Gastroesophageal sphincter (tissue), 4 donors: ENCODE measurements around the gene CD1C. TPM values are rescaled to one million over a fixed set of nuclear protein-coding genes. Genes with fewer than 3 reads are reported as not detected.

Experiments
- ATAC-seq: fragments of 150-250 bp; one replicate; pipeline ENCODE4 v1.9.1; 2016; ENCODE audit warnings: mild to moderate bottlenecking, moderate library complexity
- H3K27ac ChIP-seq, 4 donors: fragments of 200-600 bp; sonication (generic) in 3 of 4; 1 replicate in 3 of 4; 2 replicates in 1 of 4; pipeline ENCODE4 v1.5.1; 2016 to 2019
- H3K27me3 ChIP-seq: fragments of 200-600 bp; sonication (generic); one replicate; pipeline ENCODE4 v1.5.1; 2019
- H3K36me3 ChIP-seq, 2 donors: fragments of 200-600 bp; sonication (generic); one replicate each; pipeline ENCODE4 v1.5.1; 2019; ENCODE audit warnings: control low read depth in 1 of 2
- H3K4me1 ChIP-seq, 3 donors: fragments of 200-600 bp; sonication (generic); 1 replicate in 2 of 3; 2 replicates in 1 of 3; pipeline ENCODE4 v1.5.1; 2016 to 2019; ENCODE audit warnings: control low read depth in 2 of 3
- H3K4me3 ChIP-seq, 2 donors: fragments of 200-600 bp; sonication (generic); one replicate each; pipeline ENCODE4 v1.5.1; 2019; ENCODE audit warnings: mild to moderate bottlenecking in 1 of 2, moderate library complexity in 1 of 2
- H3K9me3 ChIP-seq, 3 donors: fragments of 200-600 bp; sonication (generic); one replicate each; pipeline ENCODE4 v1.5.1; 2017 to 2019; ENCODE audit warnings: control low read depth in 2 of 3
- CTCF ChIP-seq, 4 experiments: fragments of 200-600 bp in 2 of 4; fragments of 450-650 bp in 2 of 4; sonication (generic) in 1 of 4; IDR thresholded peaks; one replicate each; pipeline ENCODE4 v1.5.1; 2017 to 2019; ENCODE audit warnings: antibody characterized with exemption in 4 of 4, mild to moderate bottlenecking in 2 of 4, moderate library complexity in 2 of 4
- EP300 ChIP-seq: sonication (generic); formaldehyde crosslinking; IDR thresholded peaks from one replicate; pipeline ENCODE4 v1.6.1; 2017; ENCODE audit warnings: antibody characterized with exemption, mild to moderate bottlenecking
- POLR2A ChIP-seq, 2 donors: fragments of 450-650 bp; IDR thresholded peaks; one replicate each; pipeline ENCODE4 v1.6.1; 2017; ENCODE audit warnings: antibody characterized with exemption in 2 of 2, mild to moderate bottlenecking in 2 of 2, moderate library complexity in 1 of 2
- POLR2AphosphoS5 ChIP-seq: sonication (generic); formaldehyde crosslinking; IDR thresholded peaks from one replicate; pipeline ENCODE4 v1.6.1; 2017; ENCODE audit warnings: antibody characterized with exemption
- WGBS, 2 donors: methylation state at CpG; one replicate each; pipeline ENCODE4 v1.1.5; 2018; ENCODE audit warnings: low coverage in 1 of 2; 5-methylcytosine and 5-hydroxymethylcytosine counted together
- total RNA-seq, 4 donors: library from RNA; depleted of rRNA; stranded (reverse); fragments of >200 nt; gene quantifications; one replicate each; pipeline ENCODE4 v1.1.0, GENCODE V29; 2016

CD1C gene
- total RNA-seq, 4 donors from 2014 or later = 1.8 TPM; not detected in 3

- no peaks in the 10 kb centered on the region for H3K36me3 ChIP-seq
- no peaks in the 10 kb centered on the region for H3K4me1 ChIP-seq
- no peak for ATAC-seq
- no peak overlapping the region for H3K4me3 ChIP-seq
- H3K27me3 ChIP-seq = peaks cover 7% of the 10 kb centered on the region
- H3K9me3 ChIP-seq = peaks cover 0 to 9% (median 0%) of the 10 kb centered on the region in 3 donors
- H3K27ac ChIP-seq = no peak overlapping the region
- TF ChIP-seq POLR2A (IDR thresholded peaks at IDR 0.05) = no peak
- TF ChIP-seq CTCF (IDR thresholded peaks at IDR 0.05) = no peak
- no peak for TF ChIP-seq POLR2AphosphoS5
- no peak for TF ChIP-seq EP300
- WGBS, 2 donors = 78 to 79% methylated on average over 4 of the region's 4 CpGs
These were observed 3.2 kb upstream of the CD1C start for GRCh38 chr1:158286487-158286886.

GRCh38 chr1:158286941-158287346 lies 2.8 kb upstream of the CD1C start:
- ATAC-seq = no peak
- Histone ChIP-seq H3K4me1 (no peaks in the 10 kb centered on the region), H3K27ac (no peak overlapping the region), H3K9me3 (peaks cover 0 to 7% (median 0%) of the 10 kb centered on the region in 3 donors), H3K36me3 (no peaks in the 10 kb centered on the region), H3K4me3 (no peak overlapping the region), H3K27me3 (peaks cover 7% of the 10 kb centered on the region)
- no peak for TF ChIP-seq CTCF (IDR thresholded peaks at IDR 0.05)
- no peak for TF ChIP-seq POLR2A (IDR thresholded peaks at IDR 0.05)
- TF ChIP-seq EP300 = no peak
- no peak for TF ChIP-seq POLR2AphosphoS5
- 100% methylated on average over 1 of the region's 1 CpG; no CpG with 5 or more reads in 1 of the 2 donors for WGBS, 2 donors

- no peak for TF ChIP-seq POLR2A (IDR thresholded peaks at IDR 0.05)
- no peak for TF ChIP-seq CTCF (IDR thresholded peaks at IDR 0.05)
- no peak for TF ChIP-seq EP300
- no peak for TF ChIP-seq POLR2AphosphoS5
- Histone ChIP-seq H3K4me3 (no peak overlapping the region), H3K4me1 (no peaks in the 10 kb centered on the region), H3K27ac (no peak overlapping the region), H3K9me3 (peaks cover 0 to 5% (median 0%) of the 10 kb centered on the region in 3 donors), H3K36me3 (no peaks in the 10 kb centered on the region), H3K27me3 (peaks cover 7% of the 10 kb centered on the region)
- 73 to 80% methylated on average over 3 to 5 of the region's 5 CpGs for WGBS, 2 donors
- no peak for ATAC-seq
These were observed 660 bp downstream of the CD1C start for GRCh38 chr1:158290321-158290844.

GRCh38 chr1:158295791-158296190 lies 6.1 kb downstream of the CD1C start:
- H3K9me3 ChIP-seq = peaks cover 0 to 21% (median 0%) of the 10 kb centered on the region in 3 donors
- no peak overlapping the region for H3K4me3 ChIP-seq
- no peaks in the 10 kb centered on the region for H3K27me3 ChIP-seq
- no peak for TF ChIP-seq POLR2AphosphoS5
- TF ChIP-seq POLR2A (IDR thresholded peaks at IDR 0.05) = no peak
- no peak for TF ChIP-seq CTCF (IDR thresholded peaks at IDR 0.05)
- no peak for TF ChIP-seq EP300
- 100% methylated on average over 1 of the region's 2 CpGs; no CpG with 5 or more reads in 1 of the 2 donors for WGBS, 2 donors
- no peak overlapping the region for H3K27ac ChIP-seq
- H3K36me3 ChIP-seq = no peaks in the 10 kb centered on the region
- ATAC-seq = no peak
- no peaks in the 10 kb centered on the region for H3K4me1 ChIP-seq

- 60 to 91% methylated on average over 1 of the region's 1 CpG for WGBS, 2 donors
- Histone ChIP-seq H3K4me3 (no peak overlapping the region), H3K27me3 (no peaks in the 10 kb centered on the region), H3K27ac (no peak overlapping the region), H3K4me1 (no peaks in the 10 kb centered on the region), H3K36me3 (no peaks in the 10 kb centered on the region), H3K9me3 (peaks cover 0 to 47% (median 0%) of the 10 kb centered on the region in 3 donors)
- ATAC-seq = no peak
- TF ChIP-seq POLR2A (IDR thresholded peaks at IDR 0.05) (no peak), POLR2AphosphoS5 (no peak), EP300 (no peak), CTCF (IDR thresholded peaks at IDR 0.05) (no peak)
These were observed 20.9 kb downstream of the CD1C start for GRCh38 chr1:158310623-158311022.
